Measurements from ENCODE around the gene FAM98B.
"Not testable (repeated sequence)": the region's sequence is repeated elsewhere in the genome, so short reads cannot be mapped to it uniquely, and the experiment has no call there.

Gene FAM98B

DNA sequence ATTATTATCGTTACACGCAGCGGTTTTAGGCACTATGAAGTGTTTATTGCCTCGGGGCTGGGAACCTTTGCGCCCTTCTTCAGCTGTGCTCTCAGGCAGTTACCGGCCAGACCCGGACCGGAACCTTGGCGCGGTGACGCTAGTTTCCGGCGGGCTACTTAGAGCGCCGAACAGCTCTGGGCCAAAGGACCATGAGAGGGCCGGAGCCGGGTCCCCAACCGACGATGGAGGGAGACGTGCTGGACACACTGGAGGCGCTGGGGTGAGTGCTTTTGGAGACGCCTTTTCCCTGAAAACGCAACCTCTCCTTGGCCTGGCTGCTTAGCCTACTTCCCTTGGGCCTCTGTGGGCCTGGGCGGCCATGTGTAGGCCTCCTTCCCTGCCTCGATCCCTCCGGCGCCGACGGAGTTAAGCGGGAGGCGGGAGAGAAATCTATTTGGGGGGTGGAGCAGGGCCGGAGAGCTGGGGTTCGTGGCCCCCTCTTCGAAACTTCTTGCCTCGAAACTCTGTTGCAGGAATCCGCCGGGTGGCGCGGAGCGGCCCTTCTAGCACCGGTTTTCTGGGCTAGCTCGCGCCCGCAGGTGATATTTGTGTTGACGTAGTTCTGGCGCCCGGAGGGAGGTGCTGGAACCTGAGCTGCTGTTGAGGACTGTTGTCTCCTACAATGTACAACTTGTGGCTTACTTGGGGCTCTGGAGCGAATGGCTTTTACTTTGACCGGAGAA is at the start of gene FAM98B:
TSS of gene FAM98B (plus strand) at position 157 of the 725 bp plus-strand sequence. CDS start at position 192, 35 bp downstream.
- DNase-seq, result peak; percentile 87

DNA sequence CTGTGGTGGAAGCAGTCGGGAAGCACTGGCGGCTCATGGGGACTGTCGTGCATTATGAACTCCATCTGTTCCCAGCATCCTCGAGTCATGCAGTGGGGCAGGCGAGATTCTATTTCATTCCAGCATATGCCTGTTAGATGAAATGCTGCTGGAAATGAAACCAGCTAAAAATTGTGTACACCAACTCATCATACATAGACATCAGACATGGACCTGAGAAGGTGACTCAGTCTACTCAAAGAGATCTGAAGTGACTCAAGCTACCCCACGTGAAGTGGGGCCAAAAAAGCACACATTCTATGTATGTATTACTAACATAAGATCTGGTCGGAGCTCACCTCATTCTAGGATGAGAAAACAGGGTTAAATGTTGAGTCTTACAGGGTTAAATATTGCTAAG is 47.5 kb upstream of the FAM98B start:
- DNase-seq, result no peak

DNA sequence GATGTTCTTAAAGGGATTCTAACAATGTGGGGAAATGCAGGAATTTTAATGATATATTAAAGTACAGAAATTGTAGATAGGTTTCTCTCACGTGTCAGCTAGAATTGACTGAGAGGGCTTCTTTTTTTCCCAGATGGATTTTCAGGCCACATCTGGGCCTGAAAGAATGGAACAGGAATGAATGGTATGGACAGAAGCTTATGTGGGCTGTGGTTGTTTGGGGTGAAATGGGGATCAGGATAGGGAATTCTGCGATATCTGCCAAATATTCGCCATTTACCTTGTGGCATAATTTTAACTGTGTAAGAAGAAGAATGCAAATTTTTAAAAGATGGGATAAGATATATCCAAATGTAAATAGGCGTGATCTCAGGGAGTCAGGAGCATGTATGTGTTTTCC is 45.4 kb upstream of the FAM98B start:
- DNase-seq, result no peak

DNA sequence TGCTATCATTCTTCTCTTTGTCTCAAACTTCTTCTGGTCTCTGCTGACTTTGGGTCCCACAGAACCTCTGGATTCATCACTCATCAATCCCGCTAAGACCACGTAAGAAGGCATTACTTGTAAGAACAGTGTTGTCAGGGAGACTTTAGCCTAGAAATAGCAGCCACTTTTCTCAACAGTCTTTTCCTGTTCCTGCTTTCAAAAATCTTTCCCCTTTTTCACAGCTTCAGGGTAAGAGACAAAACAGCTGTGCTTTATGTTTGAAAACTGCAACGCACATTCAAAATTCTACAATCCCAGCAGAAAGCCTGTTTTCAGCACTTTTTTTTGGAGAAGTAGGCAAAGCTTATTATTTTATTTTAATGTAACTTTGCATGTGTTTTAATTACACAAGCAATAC is 42.0 kb upstream of the FAM98B start:
- DNase-seq, result no peak

- DNase-seq, result no peak
Observed at GRCh38 chr15:38412466-38412865, 41.5 kb upstream of the FAM98B start.

GRCh38 chr15:38414357-38414756 is 39.6 kb upstream of the FAM98B start:
- DNase-seq, result no peak

DNA sequence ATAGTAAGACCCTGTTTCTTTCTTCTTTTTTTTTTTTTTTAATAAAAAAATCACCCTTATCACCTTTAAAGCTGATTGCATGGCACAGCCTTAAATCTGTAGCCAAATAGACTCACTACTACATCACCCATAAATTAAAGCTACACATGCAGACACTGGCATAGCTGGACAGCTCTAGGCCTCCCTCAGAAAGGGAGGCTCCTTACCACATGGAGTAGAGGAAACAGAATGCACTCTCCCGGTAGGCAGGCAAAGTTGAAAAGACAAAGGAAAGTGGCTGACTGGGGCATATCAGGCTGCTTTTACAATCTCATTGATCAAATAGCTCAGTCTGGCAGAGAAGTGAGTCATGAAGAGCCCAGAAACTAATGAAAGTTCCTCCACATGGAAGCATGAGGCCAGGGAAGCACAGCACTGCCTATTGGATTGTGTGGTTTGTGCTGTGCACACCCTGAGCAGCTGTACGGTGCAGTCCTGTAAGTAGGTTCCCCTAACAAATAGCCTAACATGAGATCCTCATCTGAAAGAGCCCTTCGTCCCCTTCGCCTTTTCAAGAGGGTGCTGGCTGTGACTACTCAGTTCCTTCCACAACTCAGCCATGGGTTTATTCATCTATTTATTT is 32.7 kb upstream of the FAM98B start:
- no peak for DNase-seq

GRCh38 chr15:38424101-38424552 is 29.8 kb upstream of the FAM98B start:
- no peak for DNase-seq

- DNase-seq, result no peak
Observed at GRCh38 chr15:38425269-38425668, 28.7 kb upstream of the FAM98B start.

DNA sequence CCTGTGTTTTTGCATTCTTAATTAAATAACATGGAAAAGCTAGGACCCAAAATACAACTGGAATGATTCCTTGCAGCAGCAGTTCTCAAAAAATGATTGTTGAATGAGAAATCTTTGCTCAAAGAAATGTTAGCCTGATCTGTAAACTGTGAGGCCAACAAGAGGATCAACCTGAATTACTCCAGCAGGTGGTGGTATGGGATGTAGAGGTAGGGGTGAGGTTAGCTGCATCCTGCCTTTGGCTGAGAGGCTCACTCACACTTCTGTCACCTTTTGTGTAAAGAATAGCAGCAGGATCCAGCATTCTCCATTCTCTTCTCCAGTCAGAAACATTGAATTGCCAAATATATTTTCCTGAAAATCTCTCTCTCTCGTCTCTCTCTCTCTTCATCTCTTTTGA is 26.5 kb upstream of the FAM98B start:
- DNase-seq, result no peak

DNA sequence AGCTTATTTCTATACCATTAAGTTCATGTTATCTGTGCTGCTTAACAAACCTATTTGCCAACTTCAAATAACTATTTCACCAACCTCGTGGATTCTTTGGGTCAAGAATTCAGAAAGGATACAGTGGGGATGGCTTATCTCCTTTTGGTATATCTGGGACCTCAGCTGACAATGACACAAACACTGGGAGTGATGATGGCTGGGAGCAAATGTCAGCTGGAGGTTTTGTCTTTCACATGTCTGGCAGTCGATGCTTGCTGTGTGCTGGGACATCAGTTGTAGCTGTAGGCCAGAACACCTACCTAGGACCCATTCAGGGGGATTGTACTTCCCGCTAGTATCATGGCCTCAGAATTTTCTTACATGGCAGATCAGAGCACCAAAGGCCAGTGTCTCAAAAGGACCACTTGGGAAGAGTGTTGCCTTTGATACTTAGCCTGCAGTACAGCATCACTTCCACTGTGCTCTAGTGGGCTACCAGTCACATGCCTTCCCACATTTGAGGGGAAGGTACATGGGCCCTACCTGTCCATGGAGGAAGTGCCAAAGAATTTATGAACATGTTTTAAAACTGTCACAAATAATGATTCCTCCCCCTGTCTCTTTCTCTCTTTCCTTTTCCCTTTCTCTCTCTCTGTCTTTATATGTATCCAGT is 23.7 kb upstream of the FAM98B start:
- DNase-seq, result no peak

GRCh38 chr15:38436993-38437392 is 16.9 kb upstream of the FAM98B start:
- DNase-seq, result no peak

DNA sequence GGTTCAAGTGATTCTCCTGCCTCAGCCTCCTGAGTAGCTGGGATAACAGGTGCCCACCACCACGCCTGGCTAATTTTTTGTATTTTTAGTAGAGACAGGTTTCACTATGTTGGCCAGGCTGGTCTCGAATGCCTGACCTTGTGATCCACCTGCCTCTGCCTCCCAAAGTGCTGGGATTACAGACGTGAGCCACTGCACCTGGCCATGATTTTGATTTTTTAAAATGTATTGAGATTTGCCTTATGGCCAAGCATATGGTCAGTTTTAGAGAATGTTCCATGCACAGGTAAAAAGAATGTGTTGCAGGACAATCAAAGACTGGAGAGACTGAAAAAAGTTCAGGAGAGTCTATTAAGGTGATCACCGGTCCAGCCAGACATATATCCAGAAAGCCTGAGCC is 16.3 kb upstream of the FAM98B start:
- DNase-seq, result not testable (repeated sequence)

- no peak for DNase-seq
Observed at GRCh38 chr15:38438031-38438986, 15.6 kb upstream of the FAM98B start.

DNA sequence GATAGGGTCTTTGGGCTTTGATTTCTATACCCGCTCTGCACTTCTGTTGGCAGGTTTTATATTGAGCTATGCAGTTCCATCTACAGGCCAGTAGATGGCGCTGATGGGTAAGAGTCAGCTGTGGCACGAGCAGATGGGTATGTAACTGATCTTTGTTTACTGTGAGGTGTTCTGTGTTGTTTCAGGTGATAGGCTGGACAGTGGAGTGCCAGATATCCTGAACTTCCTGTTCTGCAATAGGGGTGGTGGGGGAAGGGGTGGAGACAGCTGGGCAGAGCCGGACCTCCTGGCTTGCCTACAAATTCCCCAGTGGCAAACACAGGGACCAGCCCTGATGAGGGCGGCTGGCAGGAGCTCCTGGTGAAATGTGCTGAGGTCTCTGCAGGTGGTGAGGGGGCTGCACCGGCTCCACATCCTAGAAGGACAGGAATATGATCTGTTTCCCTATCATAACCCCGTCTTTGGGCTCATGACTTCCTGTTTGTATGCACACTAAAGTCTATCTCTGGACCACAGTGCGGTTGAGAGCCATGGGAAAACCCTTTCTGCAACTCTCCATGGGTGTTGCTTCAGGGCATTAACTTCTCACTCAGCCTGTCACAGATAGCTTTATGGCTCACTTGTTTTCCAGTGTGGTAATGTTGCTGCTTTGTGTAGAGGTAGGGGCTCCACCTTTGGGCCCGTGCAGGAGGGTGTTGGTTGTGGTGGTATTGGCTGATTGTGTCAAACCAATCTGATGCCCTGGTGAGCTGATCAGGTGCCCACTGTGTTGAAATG is 13.4 kb upstream of the FAM98B start:
- DNase-seq, result peak; percentile 27

GRCh38 chr15:38441130-38441519 is 12.8 kb upstream of the FAM98B start:
- DNase-seq, result no peak

DNA sequence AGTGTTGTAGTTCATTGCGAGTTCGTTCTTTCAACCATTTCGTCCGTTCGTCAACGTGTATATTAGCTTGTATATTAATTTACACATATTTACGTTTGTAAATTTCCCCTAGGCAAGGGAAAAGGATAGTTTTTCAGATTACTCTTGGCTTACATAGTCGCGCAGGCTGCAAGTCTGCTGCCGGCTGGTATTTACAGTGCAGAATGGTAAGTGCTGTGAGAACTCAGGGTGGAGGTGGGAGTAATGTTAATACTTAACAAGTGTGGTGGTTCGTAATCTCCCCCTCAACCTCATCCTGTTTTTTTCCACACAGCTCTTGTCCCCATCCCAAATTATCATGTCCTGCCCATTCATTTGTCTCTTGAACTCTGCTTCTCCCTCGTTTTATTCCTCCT is 766 bp downstream of the FAM98B start:
- DNase-seq, result no peak

- DNase-seq, result no peak
Observed at GRCh38 chr15:38455092-38455491, 1.2 kb downstream of the FAM98B start.

- DNase-seq, result no peak
Observed at GRCh38 chr15:38458646-38459045, 4.7 kb downstream of the FAM98B start.

DNA sequence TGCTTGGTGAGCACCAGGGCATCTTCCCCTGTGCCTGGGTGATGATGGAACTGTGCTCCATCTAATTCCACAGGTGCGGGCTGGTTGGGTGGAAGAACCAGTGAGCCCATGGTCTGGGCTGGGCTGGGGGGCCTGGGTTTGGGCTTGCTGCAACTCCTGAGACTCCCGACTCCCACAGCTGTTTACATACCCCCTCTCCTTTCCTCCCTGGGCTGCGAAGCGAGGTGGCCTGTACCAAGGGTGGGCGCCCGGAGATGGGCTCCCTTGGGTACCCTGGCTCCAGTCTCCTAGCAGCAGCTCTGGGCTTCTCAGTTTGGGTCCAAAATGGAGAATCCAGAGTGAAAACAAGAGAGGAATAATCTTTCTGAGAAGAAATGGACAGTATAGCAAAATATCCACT is 5.6 kb downstream of the FAM98B start:
- DNase-seq, result no peak

DNA sequence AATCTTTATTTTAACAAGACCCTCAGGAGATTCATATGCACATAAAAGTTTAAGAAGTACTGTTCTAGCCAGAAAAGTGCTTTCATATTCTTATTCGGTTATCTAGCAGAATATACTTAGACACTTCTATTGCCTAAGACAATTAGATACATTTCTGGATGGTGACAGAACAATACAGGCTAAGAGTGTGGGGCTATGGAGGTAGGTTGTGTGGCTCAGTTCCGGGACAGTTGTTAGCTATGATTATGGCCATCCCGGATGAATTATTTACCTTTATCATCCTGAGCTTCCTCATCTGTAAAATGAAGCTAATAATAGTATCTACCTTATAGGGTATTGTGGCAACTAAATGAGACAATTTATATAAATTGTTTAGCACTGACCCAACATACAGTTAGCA is 6.6 kb downstream of the FAM98B start:
- DNase-seq, result no peak

Data from activated naive CD4-positive, alpha-beta T cell treated with anti-CD3 and anti-CD28 coated beads, Interleukin-2, amount 50 U/mL, for 16 hours (primary cell).